NCI-H446 (cell line): Measurements from ENCODE around the gene KCNJ2.

ENCODE experiments used
- DNase-seq, 2 experiments: peaks; one replicate each; lab custom pipeline; 2025; lab: John Stamatoyannopoulos, UW

The KCNJ2 gene

DNA sequence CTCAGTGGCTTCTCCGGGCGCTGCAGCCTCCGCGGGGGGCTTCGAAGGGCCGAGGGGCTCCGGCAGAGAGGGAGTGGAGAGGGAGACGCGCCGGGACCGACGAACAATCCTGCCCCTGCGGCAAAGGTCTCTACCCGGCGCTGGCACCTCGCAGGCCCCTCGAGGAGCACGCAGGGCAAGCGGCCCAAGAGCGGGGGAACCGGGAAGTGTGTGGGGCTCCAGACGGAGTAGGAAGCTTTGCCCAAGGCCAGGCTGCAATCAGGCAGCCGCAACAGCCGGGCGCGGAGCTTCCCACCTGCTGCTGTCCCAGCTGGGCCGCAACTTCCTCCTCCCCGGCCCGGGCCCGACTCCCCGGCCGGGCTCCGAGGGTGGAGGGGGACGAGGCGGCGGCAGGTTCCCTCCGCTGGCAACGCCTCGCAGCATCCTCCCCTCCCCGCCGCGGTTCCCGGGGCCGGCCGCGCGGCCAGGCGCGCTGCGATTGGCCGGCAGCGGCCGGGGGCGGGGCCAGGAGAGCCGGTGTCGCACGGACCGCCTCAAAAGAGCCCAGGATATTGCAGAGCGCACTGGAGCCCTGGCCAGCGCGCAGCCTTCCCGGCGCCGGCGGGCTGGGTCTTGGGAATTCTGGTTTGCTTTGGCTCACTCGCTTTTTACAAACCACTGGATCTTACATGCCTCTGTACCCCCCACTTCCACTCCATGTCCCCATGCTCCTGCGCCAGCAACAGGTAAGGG, at the start of gene KCNJ2:
TSS of gene KCNJ2 (plus strand) at position 556 of the 732 bp plus-strand sequence. CDS start 5,508 bp downstream, outside the sequence.
- peak; percentile 88 to 94 for DNase-seq

- no peak for DNase-seq
Observed at GRCh38 chr17:70119545-70119944, 49.8 kb upstream of the KCNJ2 start.

DNA sequence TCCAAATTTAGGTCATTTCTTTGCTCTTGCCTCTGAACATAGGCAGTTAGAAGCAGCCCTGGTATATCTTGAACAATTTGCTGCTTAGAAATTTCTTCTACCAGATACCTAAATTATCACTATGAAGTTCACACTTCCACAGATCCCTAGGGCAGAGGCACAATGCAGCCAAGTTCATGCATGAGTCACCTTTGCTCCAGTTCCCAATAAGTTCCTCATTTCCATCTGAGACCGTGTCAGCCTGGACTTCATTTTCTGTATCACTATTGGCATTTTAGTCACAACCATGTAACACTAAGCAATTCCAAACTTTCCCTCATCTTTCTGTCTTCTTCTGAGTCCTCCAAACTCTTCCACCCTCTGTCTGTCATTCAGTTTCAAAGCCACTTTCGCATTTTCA, 49.3 kb upstream of the KCNJ2 start:
- DNase-seq, result no peak

DNA sequence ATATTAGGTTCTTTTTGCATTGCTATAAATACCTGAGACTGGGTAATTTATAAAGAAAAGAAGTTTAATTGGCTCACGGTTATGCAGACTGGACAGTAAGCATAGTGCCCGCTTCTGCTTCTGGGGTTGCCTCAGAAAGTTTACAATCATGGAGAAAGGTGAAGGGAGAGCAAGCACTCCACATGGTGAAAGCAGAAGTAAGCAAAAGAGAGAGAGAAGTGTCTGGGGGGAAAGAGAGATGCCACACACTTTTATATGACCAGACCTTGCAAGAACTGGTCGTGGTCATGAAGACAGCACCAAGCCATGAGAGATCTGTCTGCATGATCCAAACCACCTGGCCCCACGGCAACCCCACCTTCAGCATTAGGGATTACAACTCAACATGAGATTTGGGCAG, 48.9 kb upstream of the KCNJ2 start:
- no peak for DNase-seq

DNA sequence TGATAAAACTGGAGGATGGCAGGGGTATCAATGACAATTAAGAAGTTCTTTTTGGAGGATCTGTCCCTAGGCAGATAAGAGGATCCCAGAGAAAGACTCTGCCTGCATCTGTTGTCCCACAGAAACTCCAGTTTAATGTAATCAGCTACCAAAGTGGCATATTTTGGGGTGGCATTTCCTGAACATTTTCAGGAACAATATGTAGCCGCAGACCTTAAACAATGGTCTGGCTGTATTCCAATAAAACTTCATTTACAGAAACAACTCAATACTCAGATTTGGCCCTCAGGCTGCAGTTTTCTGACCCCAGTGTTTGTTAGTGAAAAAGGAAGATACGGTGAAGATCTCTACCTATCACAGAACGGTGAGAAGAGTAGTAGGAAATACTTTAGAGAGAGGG, 48.2 kb upstream of the KCNJ2 start:
- no peak for DNase-seq

DNA sequence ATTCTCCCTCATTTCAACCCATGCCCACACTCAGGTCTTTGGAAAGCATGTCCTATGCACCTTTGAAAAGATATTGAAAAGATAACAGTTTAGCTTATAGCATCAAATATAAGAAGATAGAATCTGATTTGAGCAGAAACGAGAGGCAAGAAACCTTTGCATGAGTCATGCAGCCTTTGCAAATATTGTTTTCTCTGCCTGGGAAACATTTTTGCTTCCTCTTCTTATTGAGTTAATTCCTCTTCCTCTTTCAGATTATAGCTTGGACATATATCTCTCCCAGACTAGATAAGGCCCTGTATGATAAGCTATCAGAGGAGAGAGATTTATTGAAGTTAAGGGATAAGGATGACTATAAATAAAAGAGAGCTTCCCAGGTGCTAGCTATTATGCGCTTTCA, 46.1 kb upstream of the KCNJ2 start:
- DNase-seq, result no peak

DNA sequence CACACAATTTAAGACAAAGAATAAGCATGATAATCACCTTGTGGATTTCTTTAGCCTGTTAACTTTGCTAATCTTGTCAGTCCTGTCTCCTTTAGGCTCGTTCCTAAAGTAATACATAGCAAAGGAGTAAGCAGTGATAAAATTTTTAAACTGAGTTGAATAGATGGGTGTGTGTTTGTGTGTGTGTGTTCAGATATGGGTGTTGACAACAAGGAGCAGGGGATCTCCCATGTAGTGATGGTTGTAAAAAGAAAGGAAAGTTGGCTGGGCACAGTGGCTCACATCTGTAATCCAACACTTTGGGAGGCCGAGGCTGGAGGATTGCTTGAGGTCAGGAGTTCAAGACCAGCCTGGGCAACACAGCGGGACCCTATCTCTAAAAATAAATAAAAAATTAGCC, 44.6 kb upstream of the KCNJ2 start:
- no peak for DNase-seq

GRCh38 chr17:70127221-70127873, 42.0 kb upstream of the KCNJ2 start:
- DNase-seq, result no peak

GRCh38 chr17:70128727-70129238, 40.5 kb upstream of the KCNJ2 start:
- DNase-seq, result no peak

- DNase-seq, result no peak
Observed at GRCh38 chr17:70130289-70130688, 39.0 kb upstream of the KCNJ2 start.

- DNase-seq, result no peak
Observed at GRCh38 chr17:70132505-70132904, 36.8 kb upstream of the KCNJ2 start.

- DNase-seq, result no peak
Observed at GRCh38 chr17:70134042-70134441, 35.3 kb upstream of the KCNJ2 start.

- no peak for DNase-seq
Observed at GRCh38 chr17:70134777-70135176, 34.6 kb upstream of the KCNJ2 start.

DNA sequence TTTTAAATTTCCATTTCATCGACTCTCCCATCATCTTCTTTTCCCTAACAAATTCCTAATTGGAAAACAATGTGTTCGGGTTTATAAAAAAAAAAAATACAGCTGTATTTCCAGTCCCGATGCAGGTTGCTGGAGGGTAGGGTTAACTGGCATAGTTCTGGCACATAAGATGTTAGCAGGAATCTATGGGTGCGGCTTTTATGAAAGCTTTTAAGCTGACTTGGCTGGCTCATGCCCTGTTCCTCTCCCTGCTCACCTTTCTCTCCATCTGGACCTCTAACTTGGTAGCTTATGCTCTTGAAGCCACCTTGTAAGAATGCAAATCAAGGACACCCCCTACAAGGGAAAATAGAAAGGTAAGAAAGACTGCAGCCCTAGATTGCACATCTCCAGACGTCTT, 33.2 kb upstream of the KCNJ2 start:
- DNase-seq, result no peak

DNA sequence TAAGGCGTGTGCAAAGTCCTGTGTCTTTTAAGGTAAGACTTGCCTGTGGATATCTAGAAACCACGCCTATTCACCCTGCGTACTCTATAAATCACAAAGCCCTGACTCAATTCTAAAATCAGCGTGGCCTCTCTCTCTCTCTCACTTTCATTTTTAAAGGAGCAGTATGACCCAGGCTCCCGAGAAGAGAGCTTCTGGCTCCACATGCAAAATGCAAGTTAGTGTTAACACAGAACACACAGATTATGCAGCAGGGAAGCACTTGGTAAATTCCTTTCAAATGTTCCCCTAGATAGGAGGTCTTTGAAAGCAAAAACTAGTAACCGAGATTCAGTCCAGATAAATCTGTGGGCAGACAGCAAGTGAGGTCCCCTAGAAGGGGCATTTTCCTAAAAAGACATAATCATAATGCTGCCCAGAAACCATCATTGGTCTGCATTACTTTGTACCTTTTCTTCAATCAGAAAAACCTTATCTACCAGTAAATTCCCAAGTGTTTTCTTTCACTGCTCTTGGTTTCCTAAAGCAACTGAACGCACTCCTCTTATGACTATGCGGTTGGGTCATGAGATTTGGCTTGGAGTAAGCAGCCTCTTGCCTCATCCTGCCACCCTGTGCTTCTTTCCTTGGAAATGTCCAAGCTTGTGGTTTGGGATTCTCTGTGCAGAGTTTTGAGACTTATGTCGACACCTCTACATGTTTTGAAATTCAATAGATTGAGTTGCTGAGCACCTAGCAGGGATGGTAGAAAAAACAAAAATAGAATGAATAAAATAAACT, 31.7 kb upstream of the KCNJ2 start:
- no peak for DNase-seq

DNA sequence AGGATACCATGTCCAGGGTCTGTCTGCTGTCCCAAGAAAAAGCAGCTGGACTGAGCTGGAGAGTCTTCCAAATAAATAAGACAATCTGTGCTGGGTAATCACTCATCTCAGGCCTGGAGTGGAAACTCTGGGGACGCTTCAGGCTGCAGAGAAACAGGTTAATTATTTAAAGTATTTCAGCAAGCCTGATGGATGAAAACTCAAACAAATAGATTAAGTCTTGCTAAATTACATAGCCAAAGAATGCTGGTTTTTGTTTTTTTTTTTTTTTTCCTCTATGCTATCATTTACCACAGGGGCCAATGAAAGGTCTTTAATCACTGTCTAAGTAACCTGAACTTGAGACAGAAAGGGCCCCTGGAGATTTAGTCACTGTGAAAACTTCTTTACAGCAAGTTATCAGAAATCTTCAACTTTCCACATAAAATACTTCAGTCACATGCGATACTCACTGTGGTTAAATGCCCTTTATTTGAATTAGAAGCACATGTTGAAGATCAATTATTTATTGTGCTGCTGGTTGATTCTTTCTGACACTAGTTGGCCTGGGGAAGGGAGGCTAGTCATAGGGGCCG, 31.0 kb upstream of the KCNJ2 start:
- DNase-seq, result peak in 1 of 2 experiments; percentile 11

DNA sequence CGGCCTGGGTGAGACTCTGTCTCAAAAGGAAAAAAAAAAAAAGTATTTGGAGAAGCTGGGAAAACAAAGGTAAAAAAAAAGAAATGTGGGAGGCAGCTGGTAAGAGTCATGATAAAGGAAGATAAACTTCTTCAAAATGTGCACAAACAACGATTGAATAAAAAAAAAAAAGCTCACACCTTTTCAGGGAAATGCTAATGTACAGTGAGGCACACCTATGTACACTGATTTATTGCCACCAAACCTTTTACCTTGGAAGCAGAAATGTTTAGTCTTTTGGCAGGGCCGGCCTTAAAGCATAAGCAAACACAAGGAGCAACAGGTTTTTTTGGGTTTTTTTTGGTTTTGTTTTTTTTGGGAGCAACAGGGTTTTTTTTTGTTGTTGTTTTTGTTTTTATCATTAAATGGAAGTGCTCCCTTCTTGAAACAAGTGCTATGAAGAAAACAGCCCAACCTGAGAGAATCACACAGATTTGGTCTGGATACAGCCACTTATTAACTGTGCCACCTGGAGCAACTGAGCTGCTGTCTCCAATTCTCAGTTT, 29.8 kb upstream of the KCNJ2 start:
- no peak for DNase-seq

GRCh38 chr17:70144260-70144846, 25.0 kb upstream of the KCNJ2 start:
- peak in 1 of 2 experiments; percentile 41 for DNase-seq

DNA sequence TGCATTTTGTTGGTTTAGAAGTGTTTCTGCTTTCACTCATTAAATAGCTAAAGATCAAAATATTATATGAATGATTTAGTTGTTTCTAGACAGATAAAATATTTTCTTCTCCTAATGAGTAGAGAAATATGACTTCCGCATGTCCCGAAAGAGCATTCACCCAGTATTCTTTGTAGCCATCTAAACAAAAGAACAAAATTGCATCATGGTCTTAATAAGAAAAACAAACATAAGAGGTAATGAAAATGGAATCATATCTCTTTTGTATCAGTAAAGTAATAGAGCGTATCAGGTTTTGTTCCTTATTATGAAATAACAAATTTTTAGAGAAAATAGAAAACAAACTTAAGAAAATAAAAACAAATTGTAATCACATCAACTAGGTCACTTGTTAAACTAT, 16.1 kb upstream of the KCNJ2 start:
- DNase-seq, result no peak

GRCh38 chr17:70157151-70157550, 12.2 kb upstream of the KCNJ2 start:
- no peak for DNase-seq

- DNase-seq, result no peak
Observed at GRCh38 chr17:70158180-70158579, 11.2 kb upstream of the KCNJ2 start.

- DNase-seq, result no peak
Observed at GRCh38 chr17:70158591-70158990, 10.7 kb upstream of the KCNJ2 start.
